Measurements from ENCODE around the gene TTC21B.

DNA sequence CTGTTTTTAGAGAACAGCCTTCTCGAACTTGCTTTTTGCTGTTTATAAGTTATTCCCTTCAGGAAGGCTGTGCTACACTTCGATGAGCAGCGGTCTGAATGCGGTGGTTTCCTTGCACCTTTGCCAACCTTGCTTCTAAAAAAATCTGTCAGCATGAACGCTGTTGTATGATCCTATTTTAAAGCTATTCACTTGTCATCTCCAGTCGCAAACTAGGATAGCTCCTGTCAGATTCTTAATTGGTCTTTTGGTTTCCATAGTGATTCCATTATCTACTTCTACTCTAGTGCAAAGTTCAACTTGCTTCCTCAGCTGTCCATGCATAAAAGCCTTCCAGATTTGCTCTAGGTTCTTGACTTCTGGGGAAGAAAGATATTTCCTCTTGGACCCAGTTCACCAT, 83.2 kb downstream of the TTC21B start:
- TF ChIP-seq, protein P1, sequence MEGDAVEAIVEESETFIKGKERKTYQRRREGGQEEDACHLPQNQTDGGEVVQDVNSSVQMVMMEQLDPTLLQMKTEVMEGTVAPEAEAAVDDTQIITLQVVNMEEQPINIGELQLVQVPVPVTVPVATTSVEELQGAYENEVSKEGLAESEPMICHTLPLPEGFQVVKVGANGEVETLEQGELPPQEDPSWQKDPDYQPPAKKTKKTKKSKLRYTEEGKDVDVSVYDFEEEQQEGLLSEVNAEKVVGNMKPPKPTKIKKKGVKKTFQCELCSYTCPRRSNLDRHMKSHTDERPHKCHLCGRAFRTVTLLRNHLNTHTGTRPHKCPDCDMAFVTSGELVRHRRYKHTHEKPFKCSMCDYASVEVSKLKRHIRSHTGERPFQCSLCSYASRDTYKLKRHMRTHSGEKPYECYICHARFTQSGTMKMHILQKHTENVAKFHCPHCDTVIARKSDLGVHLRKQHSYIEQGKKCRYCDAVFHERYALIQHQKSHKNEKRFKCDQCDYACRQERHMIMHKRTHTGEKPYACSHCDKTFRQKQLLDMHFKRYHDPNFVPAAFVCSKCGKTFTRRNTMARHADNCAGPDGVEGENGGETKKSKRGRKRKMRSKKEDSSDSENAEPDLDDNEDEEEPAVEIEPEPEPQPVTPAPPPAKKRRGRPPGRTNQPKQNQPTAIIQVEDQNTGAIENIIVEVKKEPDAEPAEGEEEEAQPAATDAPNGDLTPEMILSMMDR (IDR thresholded peaks at IDR 0.05), result no peak
- no peak for TF ChIP-seq POLR2A (IDR thresholded peaks at IDR 0.05)

Measured in thyroid gland (tissue), 4 donors.